B cell (primary cell): ENCODE data around the gene CAP1. TPM values are rescaled to one million over a fixed set of nuclear protein-coding genes. Genes with fewer than 3 reads are reported as not detected.
A peak's percentile ranks its signal among the peaks of the same experiment; 100 is the strongest.

Source experiments
- ATAC-seq: fragments of 200-7000 bp; cut with Tn5 transposase; one replicate; pipeline ENCODE4 v1.10.0; 2021; ENCODE audit warnings: low read depth, mild to moderate bottlenecking, moderate number of reproducible peaks, moderate library complexity
- CTCF ChIA-PET: fragments of 350-600 bp; sonication (Branson Sonifier 250); formaldehyde crosslinking; loops from one replicate; lab custom pipeline; 2021; ENCODE audit warnings: antibody characterized with exemption, inconsistent platforms; lab: Charles Lee
- POLR2A ChIA-PET: fragments of 350-600 bp; sonication (Branson Sonifier 250); formaldehyde crosslinking; loops from one replicate; lab custom pipeline; 2021; ENCODE audit warnings: antibody characterized with exemption; lab: Charles Lee
- DNase-seq: peaks from one replicate; pipeline ENCODE4 v3.0.0; 2013
- H2AFZ ChIP-seq: 2 replicates; pipeline ENCODE4 v1.6.1; 2012; ENCODE audit warnings: mild to moderate bottlenecking, low read depth, low read length; ENCODE audit not compliant: insufficient read depth, poor library complexity, severe bottlenecking
- H3K27ac ChIP-seq, 2 donors: 1 replicate in 1 of 2; 2 replicates in 1 of 2; pipeline ENCODE4 v1.5.1; 2012 to 2013; ENCODE audit warnings: low read length in 2 of 2, mild to moderate bottlenecking in 2 of 2, moderate library complexity in 1 of 2
- H3K27me3 ChIP-seq, 4 experiments: fragments of 200-600 bp in 1 of 4; sonication (generic) in 1 of 4; replicated peaks in 1 of 4; 1 replicate in 2 of 4; 2 replicates in 2 of 4; pipeline versions ENCODE4 v1.6.1 to v1.7.0; 2013 to 2016; ENCODE audit warnings: low read length in 3 of 4, mild to moderate bottlenecking in 2 of 4, mixed read lengths in 1 of 4, moderate library complexity in 1 of 4; ENCODE audit not compliant: insufficient read depth in 4 of 4, control insufficient read depth in 3 of 4; ENCODE audit errors: control extremely low read depth in 1 of 4
- H3K36me3 ChIP-seq, 2 experiments: replicated peaks in 1 of 2; 1 replicate in 1 of 2; 2 replicates in 1 of 2; pipeline versions ENCODE4 v1.6.1 to v1.7.1; 2013; ENCODE audit warnings: low read length in 1 of 2; ENCODE audit not compliant: insufficient read depth in 2 of 2, control insufficient read depth in 1 of 2; ENCODE audit errors: control extremely low read depth in 1 of 2, extremely low read depth in 1 of 2
- H3K4me1 ChIP-seq, 2 donors: fragments of 200-600 bp in 1 of 2; sonication (generic) in 1 of 2; 1 replicate in 1 of 2; 2 replicates in 1 of 2; pipeline versions ENCODE4 v1.5.1 to v1.6.1; 2013 to 2017; ENCODE audit warnings: low read length in 2 of 2; ENCODE audit not compliant: control insufficient read depth in 2 of 2, insufficient read depth in 2 of 2
- H3K4me2 ChIP-seq: replicated peaks from 2 replicates; pipeline ENCODE3; 2012; ENCODE audit warnings: mild to moderate bottlenecking, low read depth, low read length; ENCODE audit not compliant: poor library complexity, severe bottlenecking
- H3K4me3 ChIP-seq, 5 experiments: fragments of 200-600 bp in 1 of 5; sonication (generic) in 1 of 5; 1 replicate in 3 of 5; 2 replicates in 2 of 5; pipeline versions ENCODE4 v1.5.1 to v1.7.0; 2011 to 2016; ENCODE audit warnings: low read length in 4 of 5, mild to moderate bottlenecking in 4 of 5, low read depth in 2 of 5, control low read depth in 1 of 5, moderate library complexity in 1 of 5; ENCODE audit not compliant: insufficient read depth in 1 of 5; ENCODE audit errors: control extremely low read depth in 1 of 5, extremely low read depth in 1 of 5
- H3K79me2 ChIP-seq: fragments of 200-600 bp; sonication (generic); one replicate; pipeline ENCODE4 v1.6.0; 2016; ENCODE audit warnings: low read length; ENCODE audit not compliant: control insufficient read depth, insufficient read depth
- H3K9ac ChIP-seq: fragments of 200-600 bp; sonication (generic); 2 replicates; pipeline ENCODE4 v1.6.1; 2017; ENCODE audit warnings: mild to moderate bottlenecking, low read length, moderate library complexity
- H3K9me3 ChIP-seq, 3 donors: one replicate each; pipeline versions ENCODE4 v1.6.1 to v1.7.1; 2013; ENCODE audit warnings: low read length in 2 of 3; ENCODE audit not compliant: control insufficient read depth in 2 of 3, insufficient read depth in 1 of 3; ENCODE audit errors: control extremely low read depth in 1 of 3
- H4K20me1 ChIP-seq: 2 replicates; pipeline ENCODE4 v1.6.0; 2012; ENCODE audit warnings: mild to moderate bottlenecking, low read length; ENCODE audit not compliant: insufficient read depth, control insufficient read depth, poor library complexity, severe bottlenecking
- H3K27ac Mint-ChIP-seq: one replicate; pipeline ENCODE4 v1.8.0; 2021; ENCODE audit warnings: mixed read lengths
- H3K27me3 Mint-ChIP-seq: one replicate; pipeline ENCODE4 v1.8.0; 2021; ENCODE audit warnings: mixed read lengths
- H3K4me1 Mint-ChIP-seq: one replicate; pipeline ENCODE4 v1.8.0; 2021; ENCODE audit warnings: mixed read lengths
- H3K4me3 Mint-ChIP-seq: one replicate; pipeline ENCODE4 v1.8.0; 2021; ENCODE audit warnings: mixed read lengths
- H3K9me3 Mint-ChIP-seq: one replicate; pipeline ENCODE4 v1.8.0; 2022; ENCODE audit warnings: mixed read lengths; ENCODE audit not compliant: insufficient read depth
- EZH2 ChIP-seq: IDR thresholded peaks from 2 replicates; pipeline ENCODE4 v1.6.1; 2012; ENCODE audit warnings: borderline replicate concordance, low read depth, mild to moderate bottlenecking, moderate library complexity, low read length; ENCODE audit not compliant: insufficient read depth, poor library complexity, severe bottlenecking
- WGBS: methylation state at CpG from one replicate; pipeline ENCODE4 v1.1.5; 2013; ENCODE audit warnings: missing lambda C conversion rate; ENCODE audit not compliant: insufficient coverage; 5-methylcytosine and 5-hydroxymethylcytosine counted together
- intact Hi-C: fragments of 100-400 bp; cut with micrococcal nuclease; formaldehyde crosslinking; loops from one replicate; pipeline ENCODE4 v1.10.0; 2022
- polyA plus RNA-seq: library from polyadenylated mRNA; depleted of rRNA; stranded (reverse); fragments of >200 nt; gene quantifications from 2 replicates; pipeline ENCODE4 v1.2.3, GENCODE V29; 2012
- total RNA-seq, 2 donors: library from RNA; stranded (reverse); fragments of 120-200 nt in 1 of 2; gene quantifications; 1 replicate in 1 of 2; 2 replicates in 1 of 2; pipeline versions ENCODE4 v1.2.3 to v1.2.4, GENCODE V29; 2013 to 2022
- TF ChIP-seq, protein P1 (sequence below): fragments of 200-600 bp; IDR thresholded peaks from one replicate; pipeline ENCODE4 v1.8.0; 2022; ENCODE audit warnings: antibody characterized with exemption, mild to moderate bottlenecking

Gene CAP1
- total and polyA plus RNA-seq, 2 donors (not counting 1 experiment from before 2014, with no cell fraction given): 175 to 203 TPM

- Mint-ChIP-seq H3K27me3 (no peaks in the 10 kb centered on the region), H3K4me3 (no peak overlapping the region), H3K27ac (no peak overlapping the region), H3K4me1 (peaks cover 56% of the 10 kb centered on the region), H3K9me3 (peaks cover 4% of the 10 kb centered on the region)
- Histone ChIP-seq H3K27ac (no peak overlapping the region), H3K4me1 (peaks cover 47 to 55% of the 10 kb centered on the region in 2 donors), H3K9ac (no peak overlapping the region), H3K4me3 (no peak overlapping the region), H3K36me3 (no peaks in the 10 kb centered on the region), H2AFZ (no peak overlapping the region), H3K9me3 (peaks cover 3 to 5% (median 4%) of the 10 kb centered on the region in 3 donors), H3K4me2 (peak overlapping the region; percentile 33), H4K20me1 (no peaks in the 10 kb centered on the region), H3K27me3 (no peaks in the 10 kb centered on the region), H3K79me2 (no peaks in the 10 kb centered on the region)
- intact Hi-C loops: no loop called here
- POLR2A ChIA-PET: interaction anchor here (0.6 to 0.7 kb wide), 2 partner anchors 24 to 31 kb away, joined by 3 read pairs; no protein-coding TSS in a partner anchor
- DNase-seq (no peak), ATAC-seq (no peak)
- CTCF ChIA-PET: interaction anchor here (1.2 to 4.9 kb wide), 6 partner anchors 12 to 82 kb away, joined by 3 to 30 read pairs (median 6); no protein-coding TSS in a partner anchor
- no CpG with 5 or more reads among the region's 2 CpGs for WGBS
- TF ChIP-seq EZH2: no peak
- TF ChIP-seq, protein P1, sequence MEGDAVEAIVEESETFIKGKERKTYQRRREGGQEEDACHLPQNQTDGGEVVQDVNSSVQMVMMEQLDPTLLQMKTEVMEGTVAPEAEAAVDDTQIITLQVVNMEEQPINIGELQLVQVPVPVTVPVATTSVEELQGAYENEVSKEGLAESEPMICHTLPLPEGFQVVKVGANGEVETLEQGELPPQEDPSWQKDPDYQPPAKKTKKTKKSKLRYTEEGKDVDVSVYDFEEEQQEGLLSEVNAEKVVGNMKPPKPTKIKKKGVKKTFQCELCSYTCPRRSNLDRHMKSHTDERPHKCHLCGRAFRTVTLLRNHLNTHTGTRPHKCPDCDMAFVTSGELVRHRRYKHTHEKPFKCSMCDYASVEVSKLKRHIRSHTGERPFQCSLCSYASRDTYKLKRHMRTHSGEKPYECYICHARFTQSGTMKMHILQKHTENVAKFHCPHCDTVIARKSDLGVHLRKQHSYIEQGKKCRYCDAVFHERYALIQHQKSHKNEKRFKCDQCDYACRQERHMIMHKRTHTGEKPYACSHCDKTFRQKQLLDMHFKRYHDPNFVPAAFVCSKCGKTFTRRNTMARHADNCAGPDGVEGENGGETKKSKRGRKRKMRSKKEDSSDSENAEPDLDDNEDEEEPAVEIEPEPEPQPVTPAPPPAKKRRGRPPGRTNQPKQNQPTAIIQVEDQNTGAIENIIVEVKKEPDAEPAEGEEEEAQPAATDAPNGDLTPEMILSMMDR: no peak
Measured at GRCh38 chr1:40001456-40001855, 39.1 kb upstream of the CAP1 start.
